HG03575 (cell line): Measurements from ENCODE around the gene PA2G4.

Source experiments
- ATAC-seq: cut with Tn5 transposase; IDR thresholded peaks from one replicate; pipeline ENCODE4 v1.9.1; 2021; ENCODE audit not compliant: unreplicated experiment, insufficient number of reproducible peaks, low FRiP score; ENCODE audit errors: extremely low read depth

PA2G4 gene

DNA sequence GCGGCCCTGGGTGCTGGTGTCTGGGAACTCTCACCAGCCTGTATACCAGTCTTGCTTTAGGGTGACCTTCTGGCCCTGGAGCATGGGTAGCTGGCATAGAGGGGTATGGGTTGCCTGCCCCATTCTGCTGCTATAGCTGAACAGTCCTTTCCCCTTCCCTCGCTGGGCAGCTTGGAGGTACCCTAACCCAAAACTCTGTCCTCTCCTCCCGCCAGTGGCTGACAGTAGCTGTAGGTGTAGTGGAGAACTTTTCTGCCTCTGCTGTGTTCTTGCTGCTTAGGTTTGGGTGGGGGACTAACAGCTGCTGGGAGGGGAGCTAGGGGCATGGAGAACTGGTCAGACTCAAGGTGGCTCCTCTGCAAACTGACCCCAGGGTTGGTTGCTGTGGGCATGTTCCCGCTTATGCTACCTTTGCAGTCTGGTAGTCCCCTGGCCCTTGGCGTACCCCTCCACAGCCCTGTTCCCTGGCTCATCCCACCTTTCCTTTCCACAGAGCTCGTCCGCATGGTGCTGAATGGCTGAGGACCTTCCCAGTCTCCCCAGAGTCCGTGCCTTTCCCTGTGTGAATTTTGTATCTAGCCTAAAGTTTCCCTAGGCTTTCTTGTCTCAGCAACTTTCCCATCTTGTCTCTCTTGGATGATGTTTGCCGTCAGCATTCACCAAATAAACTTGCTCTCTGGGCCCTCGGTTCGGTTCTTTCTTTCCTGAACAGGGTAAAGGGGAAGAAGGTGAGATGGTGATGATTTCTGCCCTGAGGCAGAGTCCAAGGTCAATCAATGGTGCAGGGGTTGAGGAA lies 56.7 kb downstream of the PA2G4 start:
- ATAC-seq, result no peak

DNA sequence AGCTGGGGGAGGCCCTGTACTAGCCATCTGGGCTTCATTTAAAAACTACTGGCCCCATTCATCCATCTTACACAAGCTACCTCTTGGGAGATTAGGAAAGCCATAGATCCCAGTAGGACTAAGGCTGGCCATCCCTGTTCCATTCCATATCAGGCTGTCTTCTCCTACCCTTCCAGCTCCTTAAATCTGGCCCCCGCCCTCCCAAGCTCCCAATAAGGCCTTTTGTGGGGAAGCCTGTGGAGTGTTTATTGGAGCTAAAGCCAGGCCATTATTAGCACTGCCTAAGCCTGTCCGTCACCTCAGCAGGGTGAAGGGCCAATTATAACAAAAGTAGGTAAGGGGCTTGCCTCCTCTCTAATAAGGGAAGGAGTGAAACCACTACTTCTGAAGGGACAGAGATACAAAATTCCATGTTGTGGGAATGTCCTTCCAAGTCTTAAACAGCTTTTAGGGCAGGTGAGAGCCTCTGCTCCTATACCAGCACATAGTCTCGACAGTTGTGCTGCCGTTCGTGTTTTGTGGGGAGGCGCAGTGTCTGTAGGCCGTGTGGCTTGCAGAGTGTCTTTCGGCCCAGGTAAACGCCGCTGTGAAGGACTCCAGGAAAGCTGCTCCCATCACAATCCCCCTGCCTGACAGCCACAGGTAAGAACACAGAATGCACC lies 57.5 kb downstream of the PA2G4 start:
- no peak for ATAC-seq

DNA sequence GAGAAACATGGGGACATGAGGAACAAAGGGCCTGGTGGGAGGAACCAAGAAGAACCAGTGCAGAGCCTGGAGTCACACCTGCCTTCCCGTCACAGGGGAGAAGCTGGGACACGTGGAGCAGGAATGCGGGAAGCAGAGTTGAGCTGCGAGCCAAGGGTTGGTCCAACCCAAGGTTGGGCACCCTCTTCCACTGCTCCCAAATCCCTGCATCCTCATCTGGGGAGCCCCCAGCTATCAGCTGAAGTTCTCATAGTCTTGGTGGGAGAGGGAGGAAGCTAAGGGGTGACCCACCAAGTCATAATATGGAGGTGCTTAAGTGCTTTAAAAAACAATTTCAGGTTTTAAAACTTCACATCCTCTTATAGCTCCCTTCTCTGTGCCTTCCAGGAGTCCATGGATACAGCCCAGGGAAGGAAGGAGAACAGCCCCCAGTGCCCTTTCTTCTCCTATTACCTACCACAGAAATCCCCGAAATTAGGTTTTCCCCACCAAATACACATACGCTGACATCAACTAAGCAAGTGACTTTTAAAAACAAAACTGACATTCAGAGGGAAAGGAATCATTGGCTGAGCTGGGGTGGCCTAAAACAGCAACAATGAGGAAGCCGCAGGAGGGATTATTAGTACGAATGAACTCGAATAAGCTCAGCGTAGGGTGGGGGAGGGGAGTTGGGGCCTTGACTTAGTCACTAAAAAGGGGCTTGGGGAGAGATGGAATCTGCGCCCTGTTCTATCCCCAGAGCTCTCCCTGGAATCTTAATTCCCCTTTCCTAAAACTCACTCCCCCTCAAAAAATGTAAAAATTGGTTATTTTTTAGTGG lies 58.3 kb downstream of the PA2G4 start:
- ATAC-seq, result no peak
